GM21526 (cell line): ENCODE data around the gene MYCBPAP.

ENCODE experiments used
- ATAC-seq: cut with Tn5 transposase; IDR thresholded peaks from one replicate; pipeline ENCODE4 v1.9.1; 2021; ENCODE audit warnings: moderate library complexity; ENCODE audit not compliant: unreplicated experiment, low FRiP score

Gene MYCBPAP

GRCh38 chr17:50566886-50567285 is 58.6 kb downstream of the MYCBPAP start:
- ATAC-seq, result no peak

DNA sequence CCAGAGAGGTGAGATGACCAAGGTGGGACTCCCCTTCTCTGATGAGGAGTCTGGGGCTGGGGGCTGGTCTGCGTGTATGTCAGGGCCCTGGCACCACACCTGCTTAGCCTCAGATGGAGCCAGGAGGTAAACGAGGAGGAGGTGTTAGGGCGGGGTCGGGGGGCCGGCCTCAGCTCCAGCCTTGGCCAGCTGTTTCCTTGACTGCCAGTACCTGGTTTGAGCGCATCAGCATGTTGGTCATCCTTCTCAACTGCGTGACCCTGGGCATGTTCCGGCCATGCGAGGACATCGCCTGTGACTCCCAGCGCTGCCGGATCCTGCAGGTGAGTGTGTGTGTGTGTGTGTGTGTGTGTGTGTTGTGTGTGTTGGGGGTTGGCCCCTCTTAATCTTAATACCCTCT is 60.4 kb downstream of the MYCBPAP start:
- no peak for ATAC-seq

GRCh38 chr17:50569592-50569991 is 61.4 kb downstream of the MYCBPAP start:
- no peak for ATAC-seq

- ATAC-seq, result no peak
Measured at GRCh38 chr17:50570032-50570431, 61.8 kb downstream of the MYCBPAP start.

- no peak for ATAC-seq
Measured at GRCh38 chr17:50570528-50570927, 62.3 kb downstream of the MYCBPAP start.

GRCh38 chr17:50571681-50572080 is 63.4 kb downstream of the MYCBPAP start:
- no peak for ATAC-seq

- no peak for ATAC-seq
Measured at GRCh38 chr17:50572541-50572940, 64.3 kb downstream of the MYCBPAP start.

GRCh38 chr17:50573866-50574611 is 65.8 kb downstream of the MYCBPAP start:
- ATAC-seq, result no peak

DNA sequence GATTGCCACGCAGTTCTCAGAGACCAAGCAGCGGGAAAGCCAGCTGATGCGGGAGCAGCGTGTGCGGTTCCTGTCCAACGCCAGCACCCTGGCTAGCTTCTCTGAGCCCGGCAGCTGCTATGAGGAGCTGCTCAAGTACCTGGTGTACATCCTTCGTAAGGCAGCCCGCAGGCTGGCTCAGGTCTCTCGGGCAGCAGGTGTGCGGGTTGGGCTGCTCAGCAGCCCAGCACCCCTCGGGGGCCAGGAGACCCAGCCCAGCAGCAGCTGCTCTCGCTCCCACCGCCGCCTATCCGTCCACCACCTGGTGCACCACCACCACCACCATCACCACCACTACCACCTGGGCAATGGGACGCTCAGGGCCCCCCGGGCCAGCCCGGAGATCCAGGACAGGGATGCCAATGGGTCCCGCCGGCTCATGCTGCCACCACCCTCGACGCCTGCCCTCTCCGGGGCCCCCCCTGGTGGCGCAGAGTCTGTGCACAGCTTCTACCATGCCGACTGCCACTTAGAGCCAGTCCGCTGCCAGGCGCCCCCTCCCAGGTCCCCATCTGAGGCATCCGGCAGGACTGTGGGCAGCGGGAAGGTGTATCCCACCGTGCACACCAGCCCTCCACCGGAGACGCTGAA is 67.5 kb downstream of the MYCBPAP start:
- no peak for ATAC-seq

DNA sequence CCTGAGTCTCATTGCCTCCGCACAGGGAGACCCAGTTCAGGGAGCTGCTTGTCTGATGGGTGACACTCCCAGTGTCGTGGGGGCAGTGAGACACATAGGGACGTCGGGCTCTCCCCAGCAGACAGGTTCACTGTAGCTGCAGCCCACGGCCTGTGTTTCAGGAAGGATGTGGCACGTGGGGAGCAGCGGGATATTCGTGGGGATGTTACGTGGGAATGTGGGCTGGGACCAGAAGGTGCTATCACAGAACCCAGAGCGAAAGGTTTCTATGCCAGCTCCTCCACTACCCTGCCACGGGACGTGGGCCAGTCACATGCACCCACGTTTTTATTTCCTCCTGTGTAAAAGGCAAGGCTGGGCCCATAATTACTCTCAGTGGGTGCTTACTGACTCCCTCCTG is 68.6 kb downstream of the MYCBPAP start:
- ATAC-seq, result no peak

- no peak for ATAC-seq
Measured at GRCh38 chr17:50577451-50577954, 69.3 kb downstream of the MYCBPAP start.

GRCh38 chr17:50578173-50578572 is 69.9 kb downstream of the MYCBPAP start:
- no peak for ATAC-seq

GRCh38 chr17:50579399-50579798 is 71.2 kb downstream of the MYCBPAP start:
- no peak for ATAC-seq

DNA sequence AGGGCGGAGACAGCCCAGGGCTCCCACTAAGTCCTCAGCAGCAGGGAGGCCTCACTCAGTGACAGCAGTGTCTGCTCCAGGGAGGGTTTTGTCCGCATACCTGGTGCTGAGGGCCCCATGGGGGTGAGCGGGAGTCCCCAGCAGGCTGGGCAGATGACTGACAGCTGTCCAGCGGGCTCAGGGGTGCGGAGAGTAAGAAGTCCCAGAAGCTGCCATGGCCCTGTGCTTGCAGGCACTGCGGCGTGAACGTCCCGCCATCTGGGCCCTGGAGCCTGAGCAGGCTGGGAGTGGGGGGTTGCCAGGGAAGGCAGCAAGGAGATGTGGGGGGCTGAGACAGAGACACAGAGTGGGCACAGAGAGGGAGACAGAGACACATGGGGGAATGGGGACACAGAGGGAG is 72.4 kb downstream of the MYCBPAP start:
- ATAC-seq, result no peak
